ENCODE results near the gene SCN1B.

The SCN1B gene

GRCh38 chr19:35068941-35069634 is 38.8 kb downstream of the SCN1B start:
- Mint-ChIP-seq H3K4me1 (peaks cover 23% of the 10 kb centered on the region), H3K27me3 (ENCODE audit: low read depth) (peaks cover 14% of the 10 kb centered on the region), H3K9me3 (no peaks in the 10 kb centered on the region), H3K4me3 (peak overlapping the region in 2 of 3 experiments; percentile 29 to 52), H3K27ac (peak overlapping the region; percentile 68 to 97 (median 74)), H3K36me3 (ENCODE audit: low read depth) (no peaks in the 10 kb centered on the region)
- TF ChIP-seq CTCF (IDR thresholded peaks at IDR 0.05; ENCODE audit: unreplicated experiment in 3 of 3), result no peak

GRCh38 chr19:35069696-35070095 is 39.4 kb downstream of the SCN1B start:
- Mint-ChIP-seq H3K36me3 (ENCODE audit: low read depth) (no peaks in the 10 kb centered on the region), H3K4me1 (peaks cover 23% of the 10 kb centered on the region), H3K27ac (peak overlapping the region in 1 of 3 experiments; percentile 58), H3K27me3 (ENCODE audit: low read depth) (peaks cover 14% of the 10 kb centered on the region), H3K4me3 (no peak overlapping the region), H3K9me3 (no peaks in the 10 kb centered on the region)
- TF ChIP-seq CTCF (IDR thresholded peaks at IDR 0.05; ENCODE audit: unreplicated experiment in 3 of 3), result no peak

GRCh38 chr19:35070471-35070870 is 40.2 kb downstream of the SCN1B start:
- Mint-ChIP-seq H3K4me3 (no peak overlapping the region), H3K27ac (no peak overlapping the region), H3K27me3 (ENCODE audit: low read depth) (peaks cover 19% of the 10 kb centered on the region), H3K36me3 (ENCODE audit: low read depth) (no peaks in the 10 kb centered on the region), H3K4me1 (peaks cover 23% of the 10 kb centered on the region), H3K9me3 (no peaks in the 10 kb centered on the region)
- TF ChIP-seq CTCF (IDR thresholded peaks at IDR 0.05; ENCODE audit: unreplicated experiment in 3 of 3), result no peak

GRCh38 chr19:35073516-35073915 is 43.2 kb downstream of the SCN1B start:
- Mint-ChIP-seq H3K36me3 (ENCODE audit: low read depth) (no peaks in the 10 kb centered on the region), H3K4me3 (no peak overlapping the region), H3K27me3 (ENCODE audit: low read depth) (peaks cover 14% of the 10 kb centered on the region), H3K27ac (no peak overlapping the region), H3K9me3 (no peaks in the 10 kb centered on the region), H3K4me1 (peaks cover 16% of the 10 kb centered on the region)
- TF ChIP-seq CTCF (IDR thresholded peaks at IDR 0.05; ENCODE audit: unreplicated experiment in 3 of 3), result no peak

GRCh38 chr19:35073941-35074340 is 43.7 kb downstream of the SCN1B start:
- peaks cover 14% of the 10 kb centered on the region for H3K27me3 Mint-ChIP-seq (ENCODE audit: low read depth)
- no peak overlapping the region for H3K27ac Mint-ChIP-seq
- no peaks in the 10 kb centered on the region for H3K9me3 Mint-ChIP-seq
- TF ChIP-seq CTCF (IDR thresholded peaks at IDR 0.05; ENCODE audit: unreplicated experiment in 3 of 3), result no peak
- H3K36me3 Mint-ChIP-seq (ENCODE audit: low read depth), result no peaks in the 10 kb centered on the region
- H3K4me1 Mint-ChIP-seq, result peaks cover 11% of the 10 kb centered on the region
- H3K4me3 Mint-ChIP-seq, result no peak overlapping the region

Data from nephron (organoid).